KMS-11 (cell line): ENCODE data around the gene ATP8A1.

ENCODE experiments used
- H2AFZ ChIP-seq: fragments of 200-600 bp; sonication (generic); 2 replicates; pipeline ENCODE4 v1.6.1; 2016; ENCODE audit warnings: antibody characterized with exemption, mixed run types, low read depth
- H3K27ac ChIP-seq: fragments of 200-600 bp; sonication (generic); 2 replicates; pipeline ENCODE4 v1.6.1; 2016; ENCODE audit warnings: mild to moderate bottlenecking, mixed run types
- H3K27me3 ChIP-seq: fragments of 200-600 bp; sonication (generic); 2 replicates; pipeline ENCODE4 v1.6.1; 2017; ENCODE audit warnings: mild to moderate bottlenecking, low read depth, mixed run types, moderate library complexity; ENCODE audit not compliant: insufficient read depth
- H3K36me3 ChIP-seq: fragments of 200-600 bp; sonication (generic); 2 replicates; pipeline ENCODE4 v1.6.1; 2017; ENCODE audit warnings: mild to moderate bottlenecking, mixed run types; ENCODE audit not compliant: insufficient read depth
- H3K4me1 ChIP-seq: fragments of 200-600 bp; sonication (generic); 2 replicates; pipeline ENCODE4 v1.6.1; 2016; ENCODE audit warnings: mild to moderate bottlenecking, low read depth, mixed run types; ENCODE audit not compliant: poor library complexity, severe bottlenecking
- H3K4me2 ChIP-seq: fragments of 200-600 bp; sonication (generic); 2 replicates; pipeline ENCODE4 v1.7.0; 2016; ENCODE audit warnings: mild to moderate bottlenecking, mixed run types
- H3K4me3 ChIP-seq: fragments of 200-600 bp; sonication (generic); IDR thresholded peaks from 2 replicates; pipeline ENCODE4 v1.6.1; 2017; ENCODE audit warnings: low read depth, low read length, mixed read lengths; ENCODE audit not compliant: insufficient read depth
- H3K79me2 ChIP-seq: fragments of 200-600 bp; sonication (generic); 2 replicates; pipeline ENCODE4 v1.6.1; 2016; ENCODE audit warnings: low read depth, mixed run types; ENCODE audit not compliant: insufficient read depth
- H3K9ac ChIP-seq: fragments of 200-600 bp; sonication (generic); 2 replicates; pipeline ENCODE4 v1.6.1; 2016; ENCODE audit warnings: mild to moderate bottlenecking, mixed run types
- H4K20me1 ChIP-seq: fragments of 200-600 bp; sonication (generic); 2 replicates; pipeline ENCODE4 v1.6.1; 2016; ENCODE audit warnings: mild to moderate bottlenecking, mixed run types; ENCODE audit not compliant: insufficient read depth
- CTCF ChIP-seq: fragments of 200-600 bp; sonication (generic); conservative IDR thresholded peaks from 2 replicates; pipeline ENCODE4 v1.6.1; 2017; ENCODE audit warnings: low read depth, mild to moderate bottlenecking, antibody characterized with exemption, low read length, moderate library complexity, mixed read lengths

ATP8A1 gene

GRCh38 chr4:42618023-42618422 lies 38.9 kb downstream of the ATP8A1 start:
- no peaks in the 10 kb centered on the region for H3K4me1 ChIP-seq
- H3K36me3 ChIP-seq = no peaks in the 10 kb centered on the region
- no peak overlapping the region for H2AFZ ChIP-seq
- H3K9ac ChIP-seq = no peak overlapping the region
- TF ChIP-seq CTCF = no peak
- no peaks in the 10 kb centered on the region for H3K27me3 ChIP-seq
- H4K20me1 ChIP-seq = no peaks in the 10 kb centered on the region
- no peaks in the 10 kb centered on the region for H3K79me2 ChIP-seq
- no peak overlapping the region for H3K4me2 ChIP-seq
- no peak overlapping the region for H3K27ac ChIP-seq
- H3K4me3 ChIP-seq = no peak overlapping the region

- no peak overlapping the region for H3K4me2 ChIP-seq
- TF ChIP-seq CTCF = no peak
- H3K36me3 ChIP-seq = no peaks in the 10 kb centered on the region
- no peaks in the 10 kb centered on the region for H3K79me2 ChIP-seq
- no peak overlapping the region for H3K27ac ChIP-seq
- no peaks in the 10 kb centered on the region for H4K20me1 ChIP-seq
- H2AFZ ChIP-seq = no peak overlapping the region
- no peak overlapping the region for H3K4me3 ChIP-seq
- H3K9ac ChIP-seq = no peak overlapping the region
- no peaks in the 10 kb centered on the region for H3K27me3 ChIP-seq
- H3K4me1 ChIP-seq = no peaks in the 10 kb centered on the region
Measured at GRCh38 chr4:42617030-42617429, 39.9 kb downstream of the ATP8A1 start.

- Histone ChIP-seq H3K4me2 (no peak overlapping the region), H3K36me3 (no peaks in the 10 kb centered on the region), H3K27ac (no peak overlapping the region), H3K79me2 (no peaks in the 10 kb centered on the region), H2AFZ (no peak overlapping the region), H4K20me1 (no peaks in the 10 kb centered on the region), H3K4me3 (no peak overlapping the region), H3K4me1 (no peaks in the 10 kb centered on the region), H3K9ac (no peak overlapping the region), H3K27me3 (no peaks in the 10 kb centered on the region)
- TF ChIP-seq CTCF = no peak
Measured at GRCh38 chr4:42616572-42616971, 40.3 kb downstream of the ATP8A1 start.

GRCh38 chr4:42615131-42615763 lies 41.7 kb downstream of the ATP8A1 start:
- Histone ChIP-seq H4K20me1 (no peaks in the 10 kb centered on the region), H3K27ac (no peak overlapping the region), H3K79me2 (no peaks in the 10 kb centered on the region), H3K36me3 (no peaks in the 10 kb centered on the region), H2AFZ (no peak overlapping the region), H3K9ac (no peak overlapping the region), H3K27me3 (no peaks in the 10 kb centered on the region), H3K4me3 (no peak overlapping the region), H3K4me1 (no peaks in the 10 kb centered on the region), H3K4me2 (no peak overlapping the region)
- TF ChIP-seq CTCF = no peak
